Stimulated activated CD4-positive, alpha-beta T cell treated with anti-CD3 and anti-CD28 coated beads, TNF-alpha, amount 100 ng/mL, for 4 hours (primary cell): Measurements from ENCODE around the gene RARG.

Experiments
- DNase-seq, 3 experiments: peaks; one replicate each; pipeline ENCODE4 v3.0.0-alpha.2; 2020; ENCODE audit warnings: low read depth in 3 of 3

The RARG gene

GRCh38 chr12:53245286-53245685, 13.3 kb upstream of the RARG start:
- no peak for DNase-seq

GRCh38 chr12:53244337-53244736, 12.3 kb upstream of the RARG start:
- no peak for DNase-seq

GRCh38 chr12:53241623-53242412, 9.8 kb upstream of the RARG start:
- no peak for DNase-seq

GRCh38 chr12:53239643-53240258, 7.7 kb upstream of the RARG start:
- DNase-seq: no peak

- no peak for DNase-seq
These were observed 4.6 kb upstream of the RARG start for GRCh38 chr12:53236443-53237111.

GRCh38 chr12:53235742-53236442, 3.9 kb upstream of the RARG start:
- DNase-seq: no peak

GRCh38 chr12:53235164-53235563, 3.2 kb upstream of the RARG start:
- DNase-seq: no peak

GRCh38 chr12:53234271-53234914, 2.4 kb upstream of the RARG start:
- no peak for DNase-seq

GRCh38 chr12:53233671-53234121, 1.7 kb upstream of the RARG start:
- no peak for DNase-seq

- no peak for DNase-seq
These were observed 845 bp upstream of the RARG start for GRCh38 chr12:53232646-53233461.

GRCh38 chr12:53231671-53231920, 413 bp downstream of the RARG start:
- DNase-seq: no peak

GRCh38 chr12:53230108-53230845, 1.7 kb downstream of the RARG start:
- DNase-seq: no peak

GRCh38 chr12:53229454-53229853, 2.6 kb downstream of the RARG start:
- no peak for DNase-seq

- no peak for DNase-seq
These were observed 4.2 kb downstream of the RARG start for GRCh38 chr12:53227836-53228235.

GRCh38 chr12:53227341-53227740, 4.7 kb downstream of the RARG start:
- DNase-seq: no peak

- DNase-seq: no peak
These were observed 5.2 kb downstream of the RARG start for GRCh38 chr12:53226815-53227214.

- no peak for DNase-seq
These were observed 6.2 kb downstream of the RARG start for GRCh38 chr12:53225635-53226424.

GRCh38 chr12:53224897-53225634, 6.9 kb downstream of the RARG start:
- no peak for DNase-seq
